Inferior parietal cortex (tissue), 1 donor: ENCODE data around the gene STK32B.

Source experiments
- DNase-seq: peaks from one replicate; pipeline ENCODE4 v3.0.0-alpha.2; 2016; ENCODE audit errors: extremely low spot score

The STK32B gene

GRCh38 chr4:5469151-5469775 lies 418.0 kb downstream of the STK32B start:
- no peak for DNase-seq

DNA sequence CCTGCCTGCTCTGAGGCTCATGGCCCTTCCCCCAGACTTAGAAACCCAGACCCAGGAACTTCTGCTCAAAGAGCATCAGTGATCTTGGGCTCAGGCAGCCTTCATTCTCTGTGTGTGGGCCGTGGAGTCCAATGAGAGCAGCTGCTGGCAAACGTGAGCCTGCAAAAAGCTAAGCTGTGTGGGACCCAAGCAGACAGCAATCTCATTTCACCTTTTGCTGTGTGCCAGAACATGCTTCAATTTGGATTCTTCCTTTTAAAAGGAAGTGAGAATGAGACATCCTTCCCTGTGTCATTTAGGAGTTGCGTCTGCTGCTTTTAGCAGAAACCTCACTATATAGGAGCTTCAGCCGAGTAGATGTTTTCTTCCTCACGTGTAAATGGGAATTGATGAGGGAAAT lies 418.6 kb downstream of the STK32B start:
- peak; percentile 9 for DNase-seq

GRCh38 chr4:5470318-5471198 lies 419.3 kb downstream of the STK32B start:
- DNase-seq: no peak

GRCh38 chr4:5471206-5471605 lies 419.9 kb downstream of the STK32B start:
- DNase-seq: no peak

DNA sequence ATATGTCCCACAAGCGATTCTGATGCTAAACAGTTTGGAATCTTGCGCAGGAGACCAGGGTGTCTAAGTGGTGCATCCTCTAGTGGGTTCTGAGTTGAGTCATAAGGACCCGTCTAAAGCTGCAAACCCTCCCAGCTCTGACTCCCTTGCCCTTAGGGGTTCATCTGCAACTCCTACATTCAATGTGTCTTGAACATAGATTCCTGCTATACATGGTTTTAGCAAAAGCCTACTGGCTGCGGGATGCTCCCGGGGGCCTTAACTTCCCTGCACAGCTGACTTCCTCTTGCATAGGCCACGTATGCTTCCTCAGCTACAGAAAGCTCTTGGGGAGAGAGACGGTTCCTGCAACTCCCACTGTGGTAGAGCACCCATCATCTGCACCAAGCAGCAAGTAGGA lies 420.4 kb downstream of the STK32B start:
- DNase-seq: no peak

DNA sequence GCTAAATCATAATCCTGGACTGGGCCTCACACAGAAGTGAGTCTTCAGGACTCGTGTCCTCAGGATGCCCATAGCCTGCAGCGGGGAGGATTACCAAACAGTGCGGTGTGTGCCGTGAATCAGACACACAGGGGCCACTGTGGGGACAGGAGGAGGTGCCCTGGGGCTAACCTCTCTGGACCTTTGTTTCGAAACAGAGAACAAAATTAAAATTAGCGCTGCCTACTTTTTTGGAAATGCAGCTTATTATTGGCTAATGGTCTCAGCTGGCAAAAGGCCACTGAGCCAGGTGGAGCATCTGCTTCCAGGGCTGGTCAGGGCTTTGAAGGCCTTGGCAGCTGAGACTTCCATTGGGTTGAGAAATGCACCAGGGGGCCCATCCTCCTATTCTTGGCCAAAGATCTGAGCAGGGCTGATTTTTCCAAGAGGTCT lies 420.9 kb downstream of the STK32B start:
- no peak for DNase-seq

GRCh38 chr4:5473125-5473524 lies 421.8 kb downstream of the STK32B start:
- no peak for DNase-seq

DNA sequence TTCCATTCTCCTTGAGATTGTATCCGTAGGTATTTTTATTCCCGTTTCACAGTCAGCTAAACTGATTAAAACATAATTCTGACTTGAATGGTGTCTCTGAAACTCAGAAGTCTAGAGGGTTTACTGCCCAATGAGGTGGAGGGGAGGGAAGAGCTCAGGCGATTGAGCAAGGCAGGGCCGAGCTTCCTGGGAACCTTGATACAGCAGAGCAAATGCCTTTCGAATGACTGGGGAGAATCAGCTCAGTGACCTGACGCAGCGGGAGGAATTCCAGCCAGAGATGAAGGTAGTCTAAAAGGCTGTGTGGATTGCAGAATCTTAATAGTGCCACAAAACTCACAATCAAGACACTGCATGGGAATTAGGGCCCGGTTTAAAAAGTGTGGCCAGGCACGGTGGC lies 423.5 kb downstream of the STK32B start:
- DNase-seq: no peak

GRCh38 chr4:5477613-5478012 lies 426.3 kb downstream of the STK32B start:
- DNase-seq: no peak

- no peak for DNase-seq
Observed at GRCh38 chr4:5478169-5478568, 426.9 kb downstream of the STK32B start.

DNA sequence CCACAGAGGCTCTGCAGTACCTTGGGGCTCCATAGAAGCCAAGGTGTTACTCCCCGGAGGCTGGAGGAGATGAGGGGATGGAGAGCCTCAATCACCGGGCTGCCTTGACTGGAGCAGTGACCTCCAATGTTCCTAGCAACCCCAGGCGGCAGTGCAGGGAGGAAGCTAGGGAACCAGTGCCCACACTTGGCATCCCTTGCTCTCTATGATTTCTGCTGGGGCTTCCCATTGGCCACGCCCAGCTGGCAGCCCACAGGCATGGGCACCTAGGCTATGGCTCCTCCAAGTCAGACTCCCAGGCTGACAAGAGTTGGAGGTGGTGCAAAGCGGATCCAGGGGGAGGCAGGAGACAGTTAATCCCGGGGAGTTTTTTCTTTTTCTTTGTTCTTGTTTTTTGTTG lies 427.4 kb downstream of the STK32B start:
- no peak for DNase-seq

- DNase-seq: no peak
Observed at GRCh38 chr4:5479518-5480060, 428.3 kb downstream of the STK32B start.

GRCh38 chr4:5488413-5488812 lies 437.1 kb downstream of the STK32B start:
- DNase-seq: no peak

GRCh38 chr4:5489260-5489659 lies 438.0 kb downstream of the STK32B start:
- DNase-seq: no peak

- DNase-seq: no peak
Observed at GRCh38 chr4:5497489-5497888, 446.2 kb downstream of the STK32B start.

- no peak for DNase-seq
Observed at GRCh38 chr4:5500165-5500564, 448.9 kb downstream of the STK32B start.

- no peak for DNase-seq
Observed at GRCh38 chr4:5503336-5503936, 452.2 kb downstream of the STK32B start.

- no peak for DNase-seq
Observed at GRCh38 chr4:5504486-5504885, 453.2 kb downstream of the STK32B start.

DNA sequence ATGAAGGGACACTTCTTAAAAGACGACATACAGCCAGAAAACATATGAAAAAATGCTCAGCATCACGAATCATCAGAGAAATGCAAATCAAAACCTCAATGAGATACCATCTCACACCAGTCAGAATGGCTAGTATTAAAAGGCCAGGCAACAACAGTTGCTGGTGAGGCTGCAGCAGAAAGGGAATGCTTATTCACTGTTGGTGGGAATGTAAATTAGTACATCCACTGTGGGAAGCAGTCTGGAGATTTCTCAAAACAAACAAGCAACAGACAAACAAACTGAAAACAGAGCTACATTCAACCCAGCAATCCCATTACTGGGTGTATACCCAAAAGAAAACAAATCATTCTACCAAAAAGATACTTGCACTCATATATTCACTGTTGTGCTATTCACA lies 459.2 kb downstream of the STK32B start:
- DNase-seq: no peak

DNA sequence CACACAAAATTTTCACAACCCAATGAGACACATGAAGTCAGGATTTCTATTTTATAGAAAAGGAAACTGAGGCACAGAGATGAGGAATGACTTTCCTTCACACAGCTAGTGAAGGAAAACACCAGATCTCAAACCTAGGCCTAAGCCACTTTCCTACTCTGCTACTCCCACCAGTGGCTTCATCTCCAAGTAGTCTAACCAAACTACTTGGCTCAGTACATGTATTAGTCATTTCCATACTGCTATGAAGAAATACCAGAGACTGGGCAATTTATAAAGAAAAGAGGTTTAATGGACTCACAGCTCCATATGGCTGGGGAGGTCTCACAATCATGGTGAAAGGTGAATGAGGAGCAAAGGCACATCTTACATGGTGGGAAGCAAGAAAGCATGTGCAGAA lies 460.5 kb downstream of the STK32B start:
- DNase-seq: no peak

DNA sequence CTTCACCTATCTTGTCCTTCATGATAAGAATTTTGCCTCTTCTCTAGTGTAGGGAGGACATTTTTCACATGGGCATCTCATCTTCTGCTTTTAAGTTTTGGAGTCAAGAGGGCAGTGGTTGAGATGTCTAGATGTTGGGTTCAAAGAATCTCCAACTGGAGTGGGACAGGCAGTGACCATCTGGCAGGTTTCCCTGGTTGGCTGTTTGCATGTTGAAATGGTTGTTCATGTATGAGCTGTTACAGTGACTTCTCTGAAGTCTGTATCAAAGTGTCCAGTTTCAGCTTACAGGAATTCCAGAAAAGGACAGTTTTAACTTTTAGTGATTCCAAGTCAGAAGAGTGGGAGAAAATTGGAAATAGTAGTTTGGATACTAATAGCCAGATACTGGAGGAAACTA lies 464.4 kb downstream of the STK32B start:
- no peak for DNase-seq

- no peak for DNase-seq
Observed at GRCh38 chr4:5517372-5517771, 466.1 kb downstream of the STK32B start.
